Astrocyte of the spinal cord (primary cell): Measurements from ENCODE around the gene TMEM245.

Experiments
- DNase-seq: peaks from one replicate; pipeline ENCODE4 v3.0.0; 2011; ENCODE audit warnings: low read depth, low spot score
- H3K4me3 ChIP-seq: 2 replicates; pipeline ENCODE4 v1.5.1; 2011; ENCODE audit warnings: low read depth, mild to moderate bottlenecking, low read length, moderate library complexity
- CTCF ChIP-seq: IDR thresholded peaks from 2 replicates; pipeline ENCODE4 v1.5.1; 2012; ENCODE audit warnings: low read depth, mild to moderate bottlenecking, low read length, inconsistent platforms
- in situ Hi-C: cut with HindIII; loops from 2 replicates; pipeline ENCODE4 v1.10.0; 2017; ENCODE audit warnings: low sequenced_read_pairs

The TMEM245 gene

DNA sequence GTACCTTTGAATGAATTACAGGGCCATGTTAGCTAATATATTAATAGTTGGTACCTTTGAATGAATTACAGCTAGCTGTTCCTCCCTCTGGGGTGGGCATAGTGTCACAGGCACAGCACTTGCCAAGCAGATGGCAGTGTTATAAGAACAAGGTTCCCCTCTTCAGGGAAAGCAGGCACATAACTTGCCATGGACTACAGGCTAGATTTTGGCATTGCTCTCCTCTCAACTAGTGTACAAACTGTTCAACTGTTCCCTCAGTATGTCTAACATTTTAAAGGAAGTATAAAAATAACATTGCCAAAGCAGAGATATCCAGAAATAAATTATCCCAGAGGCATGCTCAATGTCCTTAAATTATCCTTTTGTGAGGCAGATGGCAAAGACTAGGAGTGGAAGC is 151.8 kb downstream of the TMEM245 start:
- no peak for DNase-seq
- no peak overlapping the region for H3K4me3 ChIP-seq
- in situ Hi-C loops = no loop called here
- no peak for TF ChIP-seq CTCF
